ENCODE measurements around the gene DYNLRB2. TPM values are rescaled to one million over a fixed set of nuclear protein-coding genes. Genes with fewer than 3 reads are reported as not detected.

DYNLRB2 gene
- total and polyA plus RNA-seq, 2 experiments from 2014 or later: 2.3 TPM; not detected in 1

DNA sequence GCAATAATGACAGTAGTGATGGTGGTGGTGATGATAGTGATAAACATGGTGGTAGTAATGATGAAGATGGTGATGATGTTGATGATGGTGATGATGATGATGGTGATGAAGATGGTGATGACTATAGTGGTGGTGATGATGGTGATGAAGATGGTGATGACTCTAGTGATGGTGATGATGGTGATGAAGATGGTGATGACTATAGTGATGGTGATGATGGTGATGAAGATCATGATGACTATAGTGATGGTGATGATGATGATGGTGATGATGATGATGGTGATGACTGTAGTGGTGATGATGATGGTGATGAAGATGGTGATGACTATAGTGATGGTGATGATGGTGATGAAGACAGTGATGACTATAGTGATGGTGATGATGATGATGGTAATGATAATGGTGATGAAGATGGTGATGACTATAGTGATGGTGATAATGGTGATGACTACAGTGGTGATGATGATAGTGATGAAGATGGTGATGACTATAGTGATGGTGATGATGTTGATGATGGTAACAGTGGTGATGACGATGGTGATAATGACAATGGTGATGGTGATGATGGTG is 35.6 kb downstream of the DYNLRB2 start:
- no peak overlapping the region for H3K4me3 ChIP-seq
- no peaks in the 10 kb centered on the region for H3K9me3 ChIP-seq (ENCODE audit: low read depth)
- TF ChIP-seq CTCF (IDR thresholded peaks at IDR 0.05; ENCODE audit: low read depth, low read length): no peak

DNA sequence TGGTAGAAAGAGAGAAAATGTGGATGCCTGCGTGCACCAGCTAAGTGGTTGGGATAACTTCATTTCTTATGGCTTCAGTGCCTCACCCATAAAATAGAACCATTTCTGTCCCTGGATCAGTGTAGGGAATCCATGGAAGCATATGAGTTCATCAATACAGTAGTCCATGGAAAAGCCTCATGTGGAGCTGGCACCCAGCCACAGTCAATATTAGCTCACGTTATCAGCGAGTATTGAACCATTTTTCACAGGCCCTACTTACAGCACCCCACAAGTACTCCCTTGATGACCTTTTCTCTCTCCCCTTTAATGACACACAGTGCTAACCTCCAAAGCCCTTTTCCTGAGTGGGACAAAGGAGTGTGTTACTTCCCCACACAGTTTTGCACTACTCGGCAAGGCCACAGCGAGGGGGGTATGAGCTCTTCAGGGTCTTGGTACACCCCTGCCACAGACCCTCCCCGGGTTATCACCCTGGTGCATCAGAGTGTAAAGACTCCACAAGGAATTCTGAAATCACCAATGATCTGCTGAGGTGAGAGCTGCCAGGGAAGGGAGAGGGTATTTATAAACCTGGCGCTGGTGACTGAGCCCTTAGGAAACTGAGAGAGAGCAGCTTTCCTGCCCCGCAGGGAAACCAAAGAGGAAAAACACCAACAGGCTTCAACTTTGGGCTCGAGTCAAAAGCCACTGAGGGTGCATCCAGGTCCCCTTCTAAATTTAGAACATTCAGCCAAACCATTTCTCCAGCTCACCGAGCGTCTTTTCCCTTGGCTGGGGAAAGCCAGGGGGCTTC is 36.9 kb downstream of the DYNLRB2 start:
- H3K36me3 ChIP-seq: no peaks in the 10 kb centered on the region
- H3K27ac ChIP-seq: no peak overlapping the region
- H3K4me3 ChIP-seq: no peak overlapping the region
- H3K9me3 ChIP-seq (ENCODE audit: low read depth): no peaks in the 10 kb centered on the region
- no peaks in the 10 kb centered on the region for H3K27me3 ChIP-seq
- DNase-seq (ENCODE audit: low read depth in 1 of 2, low spot score in 1 of 2): no peak
- H3K4me1 ChIP-seq (ENCODE audit: low read depth): no peaks in the 10 kb centered on the region
- TF ChIP-seq CTCF (IDR thresholded peaks at IDR 0.05; ENCODE audit: low read depth, low read length): no peak

More for the DNA sequence above, 35.6 kb downstream of the DYNLRB2 start:
- Histone ChIP-seq H3K36me3 (no peaks in the 10 kb centered on the region), H3K27ac (no peak overlapping the region), H3K4me1 (ENCODE audit: low read depth) (no peaks in the 10 kb centered on the region), H3K27me3 (no peaks in the 10 kb centered on the region)
- DNase-seq (ENCODE audit: low read depth in 1 of 2, low spot score in 1 of 2): no peak

DNA sequence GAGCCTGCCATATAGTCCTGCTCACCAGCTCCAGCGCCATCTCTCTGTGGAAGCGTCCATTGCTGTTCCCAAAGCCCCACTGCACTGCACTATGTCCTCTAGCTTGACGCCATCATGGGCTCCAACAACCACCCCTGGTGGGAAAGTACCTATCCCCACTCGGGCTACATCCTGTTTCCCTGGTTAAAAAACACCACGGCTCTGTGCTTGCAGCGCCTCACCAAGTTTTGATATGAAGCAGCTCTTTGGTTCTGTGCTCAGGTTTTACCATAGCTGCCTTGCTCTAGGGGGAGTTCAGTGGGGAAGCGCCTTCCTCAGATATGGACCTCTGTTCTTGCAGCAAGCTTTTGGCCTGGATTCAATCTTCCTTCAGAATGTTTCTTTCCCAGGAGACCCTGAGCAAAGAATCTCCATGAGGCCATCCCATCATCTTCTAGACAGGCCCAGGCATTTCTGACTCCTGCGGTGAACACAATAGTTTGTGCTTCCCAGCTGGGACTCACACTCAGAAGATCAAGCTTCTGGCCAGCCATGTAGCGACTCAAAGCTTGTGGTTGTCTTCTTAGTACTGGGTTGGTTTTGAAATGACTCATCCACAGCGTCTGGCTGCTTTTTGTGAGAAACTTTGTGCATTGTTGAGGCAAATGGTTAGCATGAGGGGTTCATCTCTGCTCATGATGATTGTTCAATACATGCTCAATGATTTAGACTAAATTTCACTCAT is 39.5 kb downstream of the DYNLRB2 start:
- TF ChIP-seq CTCF (IDR thresholded peaks at IDR 0.05; ENCODE audit: low read depth, low read length): no peak
- Histone ChIP-seq H3K27me3 (no peaks in the 10 kb centered on the region), H3K36me3 (no peaks in the 10 kb centered on the region), H3K9me3 (ENCODE audit: low read depth) (peaks cover 3% of the 10 kb centered on the region), H3K27ac (no peak overlapping the region), H3K4me1 (ENCODE audit: low read depth) (no peaks in the 10 kb centered on the region), H3K4me3 (no peak overlapping the region)
- peak in 1 of 2 donors; percentile 16 for DNase-seq (ENCODE audit: low read depth in 1 of 2, low spot score in 1 of 2)

DNA sequence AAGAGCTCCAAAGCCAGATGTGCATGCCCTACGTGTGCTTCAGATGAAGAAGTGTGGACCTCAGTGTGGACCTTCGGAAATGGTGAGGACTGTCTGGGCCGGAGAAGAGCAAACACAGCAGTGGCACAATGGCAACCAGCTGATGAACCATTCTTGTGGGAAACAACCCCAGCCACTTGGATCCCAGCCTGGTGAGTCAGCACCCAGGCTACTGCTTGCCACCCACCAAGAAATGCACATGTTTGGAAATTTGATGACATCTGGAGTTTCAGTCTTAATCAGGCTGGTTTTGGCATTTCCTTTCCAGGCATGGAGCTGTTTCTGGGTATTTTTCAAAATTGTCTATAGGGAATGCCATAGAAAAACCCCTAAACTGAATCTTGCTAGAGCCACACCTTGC is 42.7 kb downstream of the DYNLRB2 start:
- H3K36me3 ChIP-seq: no peaks in the 10 kb centered on the region
- no peaks in the 10 kb centered on the region for H3K27me3 ChIP-seq
- H3K9me3 ChIP-seq (ENCODE audit: low read depth): peaks cover 3% of the 10 kb centered on the region
- no peak overlapping the region for H3K4me3 ChIP-seq
- no peak overlapping the region for H3K27ac ChIP-seq
- DNase-seq (ENCODE audit: low read depth in 1 of 2, low spot score in 1 of 2): peak in 1 of 2 donors; percentile 59
- no peak for TF ChIP-seq CTCF (IDR thresholded peaks at IDR 0.05; ENCODE audit: low read depth, low read length)
- H3K4me1 ChIP-seq (ENCODE audit: low read depth): no peaks in the 10 kb centered on the region

- peaks cover 3% of the 10 kb centered on the region for H3K9me3 ChIP-seq (ENCODE audit: low read depth)
- no peak overlapping the region for H3K27ac ChIP-seq
- H3K4me3 ChIP-seq: no peak overlapping the region
- DNase-seq (ENCODE audit: low read depth in 1 of 2, low spot score in 1 of 2): no peak
- no peak for TF ChIP-seq CTCF (IDR thresholded peaks at IDR 0.05; ENCODE audit: low read depth, low read length)
- H3K4me1 ChIP-seq (ENCODE audit: low read depth): no peaks in the 10 kb centered on the region
- H3K27me3 ChIP-seq: no peaks in the 10 kb centered on the region
- no peaks in the 10 kb centered on the region for H3K36me3 ChIP-seq
Observed at GRCh38 chr16:80585764-80586163, 45.0 kb downstream of the DYNLRB2 start.
